GM19468 (cell line): ENCODE results near the gene CPED1.

Experiments used
- ATAC-seq: cut with Tn5 transposase; IDR thresholded peaks from one replicate; pipeline ENCODE4 v1.9.1; 2021; ENCODE audit warnings: mild to moderate bottlenecking, moderate library complexity, moderate number of reproducible peaks; ENCODE audit not compliant: unreplicated experiment; ENCODE audit errors: extremely low read depth

Gene CPED1

DNA sequence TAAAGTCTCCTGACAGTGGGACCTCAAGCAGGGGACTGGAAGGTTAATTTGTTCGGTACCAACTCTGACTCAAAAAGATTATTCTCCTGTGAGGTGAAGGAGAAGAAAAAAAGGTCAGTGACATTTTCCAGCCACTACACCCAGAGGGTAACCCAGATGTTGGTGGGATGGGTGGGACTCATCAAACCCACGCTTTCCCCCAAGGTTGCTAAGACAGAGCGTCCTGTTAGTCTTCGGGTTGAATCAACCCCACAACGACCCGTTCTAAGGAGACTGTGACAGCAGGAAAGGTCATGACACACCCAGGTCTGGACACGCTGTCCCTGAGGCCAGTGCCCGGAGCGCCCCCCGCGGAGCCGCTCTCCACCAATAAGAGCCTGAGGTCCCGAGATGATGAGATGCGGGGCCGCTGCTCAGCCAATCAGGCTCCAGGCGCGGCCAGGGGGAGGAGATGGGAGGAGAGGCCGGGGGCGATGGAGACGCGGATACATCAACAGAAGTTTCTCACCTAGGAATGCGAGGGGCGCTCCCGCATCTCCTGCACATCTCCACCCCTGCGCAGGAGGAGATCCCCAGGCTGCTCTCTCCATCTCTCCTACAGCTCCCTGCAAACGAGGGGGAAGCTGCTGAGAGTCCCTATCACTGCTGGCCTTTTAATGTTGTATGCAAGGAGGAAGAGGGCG is 340.1 kb downstream of the CPED1 start, which contains the start of gene WNT16:
TSS of gene WNT16 (plus strand) at position 493 of the 683 bp plus-strand sequence. CDS start 293 bp downstream, outside the sequence.
- no peak for ATAC-seq

DNA sequence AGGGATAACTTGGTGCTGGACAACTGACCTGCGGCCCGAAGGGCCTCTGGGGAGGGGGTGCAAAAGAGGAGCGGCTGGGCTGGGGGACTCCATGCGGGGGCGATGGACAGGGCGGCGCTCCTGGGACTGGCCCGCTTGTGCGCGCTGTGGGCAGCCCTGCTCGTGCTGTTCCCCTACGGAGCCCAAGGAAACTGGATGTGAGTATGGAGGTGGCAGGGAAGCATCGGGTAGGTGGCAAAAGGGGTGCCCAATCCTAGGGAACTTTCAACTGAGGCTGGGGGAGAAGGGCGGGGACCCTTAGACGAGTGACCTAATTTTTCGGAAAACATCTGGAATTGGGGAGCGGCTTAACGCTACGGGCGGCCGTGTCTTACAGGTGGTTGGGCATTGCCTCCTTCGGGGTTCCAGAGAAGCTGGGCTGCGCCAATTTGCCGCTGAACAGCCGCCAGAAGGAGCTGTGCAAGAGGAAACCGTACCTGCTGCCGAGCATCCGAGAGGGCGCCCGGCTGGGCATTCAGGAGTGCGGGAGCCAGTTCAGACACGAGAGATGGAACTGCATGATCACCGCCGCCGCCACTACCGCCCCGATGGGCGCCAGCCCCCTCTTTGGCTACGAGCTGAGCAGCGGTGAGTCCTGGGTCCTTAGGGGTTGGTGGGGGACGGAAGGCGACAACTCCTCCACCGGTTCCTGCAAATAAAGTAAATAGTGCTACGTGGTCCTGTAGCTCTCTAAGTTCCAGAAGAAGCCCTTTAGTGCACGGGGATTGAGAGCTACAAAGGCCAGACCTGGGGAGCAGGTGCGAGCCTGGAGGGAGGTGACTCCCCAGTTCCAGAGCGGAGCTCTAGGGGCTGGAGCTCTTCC is 340.9 kb downstream of the CPED1 start:
- no peak for ATAC-seq

DNA sequence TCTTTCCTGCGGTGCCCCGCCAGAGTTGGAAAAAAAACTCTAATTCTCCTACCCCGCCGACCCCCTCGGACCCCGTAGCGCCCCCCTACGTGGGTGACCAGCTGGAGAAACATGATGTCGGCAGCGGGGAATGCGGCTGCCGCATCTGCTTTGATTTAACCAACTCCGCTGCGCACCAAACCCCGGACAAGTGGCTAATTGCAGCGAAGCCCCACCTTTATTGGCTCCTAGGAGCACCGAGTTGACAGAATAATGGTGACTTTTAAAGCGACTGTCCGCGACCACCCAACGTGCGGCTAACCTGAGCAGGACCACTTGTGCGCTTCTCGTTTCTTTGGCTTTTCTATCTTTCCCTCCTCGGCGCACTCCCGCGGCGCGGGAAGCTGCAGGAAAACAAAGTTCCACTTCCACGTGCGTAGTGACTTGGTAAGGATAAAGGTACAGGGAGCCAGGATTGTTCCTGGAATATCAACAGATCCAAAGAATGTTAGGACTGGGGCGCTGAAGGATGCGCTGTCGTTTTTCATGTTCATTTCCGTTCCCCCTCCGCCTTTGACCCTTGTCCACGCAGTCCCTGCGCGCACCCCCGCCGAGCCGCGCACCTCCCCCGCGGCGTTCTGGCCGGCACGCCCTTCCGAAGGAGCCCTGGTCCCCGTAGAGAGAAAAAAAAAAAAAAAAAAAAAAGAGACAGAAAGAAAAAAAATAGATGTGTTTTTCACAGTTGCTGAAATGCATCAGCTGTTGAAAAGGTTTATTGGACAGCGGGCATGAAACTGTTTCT is 341.7 kb downstream of the CPED1 start:
- ATAC-seq = no peak

DNA sequence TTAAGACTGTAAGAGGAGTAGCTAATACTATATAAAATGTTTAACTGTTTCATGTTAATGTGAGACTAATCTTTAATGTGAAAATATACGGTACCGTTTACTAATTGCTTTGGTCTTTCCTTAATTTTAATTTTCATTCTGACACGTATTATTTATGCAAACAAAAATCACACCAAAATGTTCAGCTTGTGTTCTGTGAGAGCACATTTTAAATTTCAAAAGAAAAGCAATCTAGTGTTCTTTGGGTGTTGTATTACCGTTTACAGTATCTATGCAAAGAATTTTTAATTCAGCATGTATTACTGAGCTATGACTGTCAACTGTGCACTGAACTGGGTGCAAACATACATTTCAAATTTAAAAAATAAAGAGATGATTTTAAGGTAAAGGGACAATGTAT is 342.5 kb downstream of the CPED1 start:
- no peak for ATAC-seq

DNA sequence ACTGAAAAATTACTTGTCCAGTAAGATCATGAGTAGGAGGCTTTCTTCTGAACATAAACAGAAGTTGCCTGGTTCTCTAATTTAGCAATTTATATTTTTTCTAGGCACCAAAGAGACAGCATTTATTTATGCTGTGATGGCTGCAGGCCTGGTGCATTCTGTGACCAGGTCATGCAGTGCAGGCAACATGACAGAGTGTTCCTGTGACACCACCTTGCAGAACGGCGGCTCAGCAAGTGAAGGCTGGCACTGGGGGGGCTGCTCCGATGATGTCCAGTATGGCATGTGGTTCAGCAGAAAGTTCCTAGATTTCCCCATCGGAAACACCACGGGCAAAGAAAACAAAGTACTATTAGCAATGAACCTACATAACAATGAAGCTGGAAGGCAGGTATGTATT is 343.1 kb downstream of the CPED1 start:
- no peak for ATAC-seq

DNA sequence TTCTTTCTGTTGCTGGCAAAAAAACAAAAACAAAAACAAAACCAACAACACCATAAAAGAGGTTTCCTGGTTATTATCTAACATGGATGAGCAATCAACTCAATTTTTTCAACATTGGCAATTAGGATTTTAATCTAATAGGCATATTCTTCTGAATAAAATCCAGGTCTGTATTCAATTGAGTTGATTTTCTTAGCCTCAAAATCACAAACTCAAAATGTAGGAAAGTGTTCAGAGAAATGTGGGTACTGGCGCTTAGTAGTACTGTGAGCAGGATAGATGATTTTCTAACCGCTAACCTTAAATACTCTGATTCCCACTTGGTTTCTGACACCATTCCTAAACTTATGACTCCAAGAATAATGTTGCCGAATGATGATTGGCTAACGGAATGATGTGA is 345.9 kb downstream of the CPED1 start:
- no peak for ATAC-seq

DNA sequence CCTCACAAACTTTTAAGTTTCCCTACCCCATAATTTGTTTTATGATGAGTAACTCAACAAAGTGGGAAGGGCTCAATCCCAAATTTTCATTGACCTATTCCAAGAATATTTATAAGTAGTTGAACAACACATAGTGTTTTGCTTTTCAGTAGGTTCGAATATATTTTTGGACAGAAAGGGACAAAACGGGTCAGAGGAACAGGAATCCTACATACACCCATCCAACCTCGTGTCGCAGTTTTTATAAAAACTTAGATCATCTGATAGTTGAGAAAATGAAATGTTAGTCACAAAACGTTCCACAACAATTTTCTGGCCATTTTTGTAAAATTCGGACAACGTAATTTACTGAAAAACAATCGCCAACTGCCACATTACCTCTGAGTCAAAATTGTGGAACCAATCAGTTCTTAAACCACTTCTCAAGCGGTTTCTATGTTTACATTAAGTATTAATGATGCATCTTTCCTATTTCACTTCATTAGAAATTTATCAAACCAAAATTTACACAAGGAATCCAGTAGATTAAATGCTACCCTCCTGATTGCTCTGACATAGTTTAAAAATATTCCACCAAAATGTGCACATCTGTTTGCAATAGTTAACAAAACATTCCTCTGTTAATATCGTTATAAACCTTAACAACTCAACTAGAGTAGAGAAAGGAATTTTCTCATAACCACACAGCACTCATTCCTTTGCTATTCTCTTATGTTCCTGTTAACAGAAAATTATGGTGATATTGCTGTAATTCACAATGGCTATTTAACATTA is 346.6 kb downstream of the CPED1 start:
- ATAC-seq = no peak

DNA sequence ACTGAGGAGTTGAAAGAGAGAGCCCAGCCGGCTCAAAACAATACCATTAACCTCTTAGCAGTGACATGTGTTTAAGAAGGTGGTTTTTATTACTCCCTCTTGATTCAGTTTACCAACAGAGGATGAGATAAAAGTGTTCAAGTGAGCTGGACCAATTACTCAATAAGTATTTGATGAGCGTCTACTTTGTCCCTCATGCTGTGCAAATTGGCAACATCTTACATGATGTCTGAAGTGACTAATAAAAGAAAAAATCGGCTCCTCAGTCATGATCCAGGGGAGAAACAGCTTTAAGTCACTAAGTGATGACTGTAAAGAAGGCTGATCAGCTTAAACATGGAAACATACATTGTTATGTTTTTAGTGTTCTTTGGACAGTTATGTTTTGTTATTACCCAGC is 348.1 kb downstream of the CPED1 start:
- ATAC-seq = no peak

DNA sequence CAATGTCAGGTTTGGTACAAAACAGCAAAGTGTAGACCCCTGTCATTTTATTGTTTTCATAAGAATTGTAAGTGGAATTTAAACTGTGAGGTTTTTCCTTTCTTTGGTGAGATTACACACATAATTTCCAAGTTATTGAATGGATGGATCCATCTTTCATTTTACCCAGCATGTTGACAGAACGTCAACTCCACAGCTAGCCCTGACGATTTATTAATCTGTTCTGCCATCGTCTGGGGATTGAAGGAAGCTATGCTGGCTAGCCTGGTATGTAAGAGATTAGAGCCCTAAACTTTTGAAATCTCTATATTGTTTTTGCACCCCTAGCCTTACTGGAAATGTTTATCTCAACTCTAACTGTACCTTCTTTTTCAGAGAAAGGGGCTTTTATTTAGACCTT is 348.9 kb downstream of the CPED1 start:
- ATAC-seq = no peak

DNA sequence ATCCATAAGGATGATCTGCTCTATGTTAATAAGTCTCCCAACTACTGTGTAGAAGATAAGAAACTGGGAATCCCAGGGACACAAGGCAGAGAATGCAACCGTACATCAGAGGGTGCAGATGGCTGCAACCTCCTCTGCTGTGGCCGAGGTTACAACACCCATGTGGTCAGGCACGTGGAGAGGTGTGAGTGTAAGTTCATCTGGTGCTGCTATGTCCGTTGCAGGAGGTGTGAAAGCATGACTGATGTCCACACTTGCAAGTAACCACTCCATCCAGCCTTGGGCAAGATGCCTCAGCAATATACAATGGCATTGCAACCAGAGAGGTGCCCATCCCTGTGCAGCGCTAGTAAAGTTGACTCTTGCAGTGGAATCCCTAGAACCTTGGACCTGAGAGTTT is 350.6 kb downstream of the CPED1 start:
- ATAC-seq = no peak

DNA sequence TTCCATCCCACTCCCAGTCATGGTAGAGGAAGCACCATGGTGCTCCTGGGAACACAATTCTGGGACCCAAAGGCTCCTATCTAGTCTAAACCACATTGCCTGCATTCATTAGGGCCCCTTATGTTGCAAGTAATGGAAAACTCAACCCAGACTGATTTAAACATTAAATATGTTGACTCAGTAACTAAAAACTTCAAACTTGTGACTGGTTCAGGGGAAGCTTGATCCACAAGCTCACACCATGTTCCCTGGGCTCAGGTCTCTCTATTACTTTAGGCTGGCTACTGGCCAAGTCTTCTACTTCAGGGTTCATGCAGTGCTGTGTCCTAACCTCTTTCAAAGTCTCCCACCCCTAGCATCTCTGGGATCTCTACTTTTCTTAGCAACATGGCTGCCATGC is 353.4 kb downstream of the CPED1 start:
- no peak for ATAC-seq

DNA sequence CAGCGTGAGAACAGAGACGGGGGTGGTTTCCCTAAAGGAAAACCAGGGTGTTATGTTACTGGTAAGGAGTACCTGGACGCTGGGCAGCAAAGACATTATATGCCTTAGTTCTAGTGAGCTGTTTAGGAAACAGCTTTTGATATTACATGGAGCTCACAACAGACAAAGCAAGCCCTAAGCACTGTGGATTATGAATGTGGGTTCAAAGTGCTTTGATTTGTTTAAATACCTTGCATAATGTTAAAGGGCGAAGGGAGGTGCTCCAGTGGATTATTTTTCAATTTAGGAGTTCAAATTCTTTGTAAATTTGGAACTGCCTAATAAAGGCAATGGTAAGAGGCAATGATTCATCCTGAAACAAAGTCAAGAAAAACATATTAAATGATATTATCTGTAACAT is 354.1 kb downstream of the CPED1 start:
- ATAC-seq = no peak

DNA sequence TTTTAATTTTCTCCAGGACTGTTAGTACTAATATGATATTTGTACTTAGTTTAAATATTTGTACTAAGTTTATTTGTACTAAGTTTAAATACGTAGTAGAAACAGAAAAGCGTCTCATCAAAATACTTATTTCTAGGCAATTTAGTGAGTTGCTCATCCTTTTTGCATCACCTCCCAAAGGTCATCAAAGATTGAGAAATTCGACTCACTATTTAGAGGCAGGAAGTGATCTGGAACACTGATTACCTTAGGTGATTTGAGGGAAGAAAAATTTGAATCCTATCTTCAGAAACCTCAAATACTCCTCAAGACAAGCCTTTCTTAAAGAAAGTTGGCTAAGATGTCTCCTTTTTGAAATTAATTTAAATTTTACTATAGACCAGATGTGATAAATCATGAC is 354.8 kb downstream of the CPED1 start:
- ATAC-seq = no peak

DNA sequence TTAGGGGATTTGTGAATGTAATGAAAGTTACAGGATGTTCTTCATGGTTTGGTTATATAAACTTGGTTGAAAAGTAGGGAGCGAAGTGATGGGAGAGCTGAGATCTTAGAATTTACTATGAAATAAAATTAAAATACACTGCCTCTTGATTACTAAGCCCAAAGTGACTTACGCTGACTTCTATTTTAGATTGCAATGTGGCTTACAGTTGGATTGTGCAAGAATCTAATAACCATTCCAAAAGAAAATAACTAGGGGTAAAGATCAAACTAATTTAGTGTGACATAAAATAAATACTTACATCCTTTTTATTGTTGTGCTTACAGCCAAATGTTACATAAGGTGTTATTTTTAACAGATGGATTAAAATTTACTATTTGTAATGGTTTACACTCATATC is 355.6 kb downstream of the CPED1 start:
- no peak for ATAC-seq

DNA sequence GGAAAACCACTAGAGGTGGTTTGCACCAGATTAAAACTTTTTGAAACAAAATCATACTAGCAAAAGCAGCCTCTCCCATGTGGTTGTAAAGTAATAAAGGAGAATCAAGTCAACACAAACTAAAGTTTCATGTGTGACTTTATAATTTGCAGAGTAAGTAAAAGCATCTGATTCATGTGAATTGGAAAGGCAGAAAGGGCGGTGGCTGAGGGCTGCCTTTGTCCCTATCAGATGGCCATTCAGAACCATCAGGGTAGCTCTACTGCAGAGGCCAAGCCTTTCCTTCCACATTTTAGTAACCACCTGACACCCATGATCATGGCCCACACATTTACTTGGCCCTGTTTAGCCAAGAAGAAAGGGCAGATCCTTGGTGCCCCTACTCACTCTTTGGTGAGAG is 356.0 kb downstream of the CPED1 start:
- ATAC-seq = no peak
